Measurements from ENCODE around the gene SUSD3. TPM values are rescaled to one million over a fixed set of nuclear protein-coding genes. Genes with fewer than 3 reads are reported as not detected.
A peak's percentile ranks its signal among the peaks of the same experiment; 100 is the strongest.

Gene SUSD3
- total RNA-seq, 2 experiments from 2014 or later = 34.6 to 36.7 TPM

- Mint-ChIP-seq H3K4me3 (no peak overlapping the region), H3K27me3 (no peaks in the 10 kb centered on the region), H3K27ac (peak overlapping the region; percentile 80), H3K4me1 (ENCODE audit: low read depth) (peaks cover 48% of the 10 kb centered on the region), H3K36me3 (ENCODE audit: low read depth) (peaks cover 8% of the 10 kb centered on the region), H3K9me3 (no peaks in the 10 kb centered on the region)
- peak; percentile 14 for ATAC-seq
- POLR2A ChIA-PET = interaction anchor here (0.9 to 1.7 kb wide), 8 partner anchors 11 to 416 kb away, joined by 3 to 5 read pairs (median 4); partner anchors contain the start of gene FAM120AOS
- intact Hi-C loops (cut with micrococcal nuclease) = no loop called here
- no peak for DNase-seq
- CTCF ChIA-PET = interaction anchor here (1.4 kb wide), 1 partner anchor 15 kb away, joined by 7 read pairs; no protein-coding TSS in a partner anchor
- TF ChIP-seq CTCF (IDR thresholded peaks at IDR 0.05) = no peak
These were observed 21.0 kb upstream of the SUSD3 start for GRCh38 chr9:93037476-93037971.

DNA sequence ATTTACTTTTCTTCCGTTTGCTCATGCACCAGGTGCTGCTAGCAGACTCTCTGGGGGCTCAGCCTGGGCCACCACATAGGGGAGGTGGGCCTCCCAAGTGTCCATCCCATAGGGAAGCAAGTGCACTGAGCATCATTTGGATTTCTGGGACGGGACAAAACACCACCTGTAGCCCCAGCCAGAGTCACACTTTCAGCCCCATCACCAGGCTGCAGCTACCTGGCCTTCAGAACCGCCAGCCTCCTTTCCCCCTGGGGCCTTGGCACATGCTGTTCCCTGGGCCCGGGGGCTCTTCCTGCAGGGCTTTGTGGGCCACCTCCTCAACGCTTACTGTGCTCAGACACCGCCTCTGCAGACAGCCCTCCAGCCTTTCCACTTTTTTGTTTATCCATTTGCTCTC lies 19.6 kb upstream of the SUSD3 start:
- intact Hi-C loops (cut with micrococcal nuclease) = no loop called here
- DNase-seq (no peak), ATAC-seq (no peak)
- no peak for TF ChIP-seq CTCF (IDR thresholded peaks at IDR 0.05)
- H3K27ac Mint-ChIP-seq = peak overlapping the region; percentile 28
- peaks cover 5% of the 10 kb centered on the region for H3K36me3 Mint-ChIP-seq (ENCODE audit: low read depth)
- H3K27me3 Mint-ChIP-seq = no peaks in the 10 kb centered on the region
- POLR2A ChIA-PET = interaction anchor here (1.1 to 2.5 kb wide), 6 partner anchors 10 to 19 kb away, joined by 3 to 8 read pairs (median 3); no protein-coding TSS in a partner anchor
- no peak overlapping the region for H3K4me3 Mint-ChIP-seq
- H3K9me3 Mint-ChIP-seq = no peaks in the 10 kb centered on the region
- H3K4me1 Mint-ChIP-seq (ENCODE audit: low read depth) = peaks cover 55% of the 10 kb centered on the region
- CTCF ChIA-PET = interaction anchor here (2.9 kb wide), 1 partner anchor 11 kb away, joined by 7 read pairs; no protein-coding TSS in a partner anchor

- no peak overlapping the region for H3K4me3 Mint-ChIP-seq
- H3K4me1 Mint-ChIP-seq (ENCODE audit: low read depth) = peaks cover 56% of the 10 kb centered on the region
- ATAC-seq (no peak), DNase-seq (no peak)
- H3K9me3 Mint-ChIP-seq = no peaks in the 10 kb centered on the region
- ChIA-PET CTCF (interaction anchor here (1.2 to 2.9 kb wide), 2 partner anchors 11 to 21 kb away, joined by 3 to 7 read pairs; no protein-coding TSS in a partner anchor), POLR2A (interaction anchor here (1.1 to 2.5 kb wide), 7 partner anchors 10 to 80 kb away, joined by 3 to 8 read pairs (median 3); no protein-coding TSS in a partner anchor)
- H3K36me3 Mint-ChIP-seq (ENCODE audit: low read depth) = peaks cover 5% of the 10 kb centered on the region
- no peak for TF ChIP-seq CTCF (IDR thresholded peaks at IDR 0.05)
- peak overlapping the region; percentile 28 for H3K27ac Mint-ChIP-seq
- intact Hi-C loops (cut with micrococcal nuclease) = no loop called here
- no peaks in the 10 kb centered on the region for H3K27me3 Mint-ChIP-seq
These were observed 19.0 kb upstream of the SUSD3 start for GRCh38 chr9:93039456-93039855.

DNA sequence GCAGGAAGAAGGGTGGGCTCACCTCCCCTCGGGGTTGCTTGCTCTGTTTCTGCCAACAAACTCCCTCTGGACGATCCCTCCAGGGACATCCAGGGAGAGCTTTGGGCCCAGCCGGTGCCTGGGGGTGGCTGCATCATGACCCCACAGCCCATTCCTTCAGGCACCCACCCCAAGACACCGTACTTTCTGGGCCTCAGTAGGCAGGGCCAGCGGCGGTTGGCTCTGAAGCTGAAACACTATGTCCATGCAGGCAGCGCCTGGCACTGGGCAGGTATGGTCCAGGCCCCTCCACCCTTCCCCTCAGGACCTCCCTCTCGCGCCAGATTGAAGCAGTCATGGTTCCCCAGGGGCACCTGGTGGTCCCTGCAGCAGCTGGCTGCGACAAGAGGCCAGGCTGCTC lies 18.5 kb upstream of the SUSD3 start:
- Mint-ChIP-seq H3K27ac (peak overlapping the region; percentile 27), H3K36me3 (ENCODE audit: low read depth) (peaks cover 5% of the 10 kb centered on the region), H3K4me3 (no peak overlapping the region), H3K4me1 (ENCODE audit: low read depth) (peaks cover 56% of the 10 kb centered on the region), H3K9me3 (no peaks in the 10 kb centered on the region), H3K27me3 (no peaks in the 10 kb centered on the region)
- intact Hi-C loops (cut with micrococcal nuclease) = no loop called here
- no peak for TF ChIP-seq CTCF (IDR thresholded peaks at IDR 0.05)
- ChIA-PET POLR2A (interaction anchor here (1.2 to 2.5 kb wide), 6 partner anchors 10 to 79 kb away, joined by 3 to 8 read pairs (median 6); no protein-coding TSS in a partner anchor), CTCF (interaction anchor here (1.2 to 2.9 kb wide), 2 partner anchors 10 to 21 kb away, joined by 3 to 7 read pairs; no protein-coding TSS in a partner anchor)
- ATAC-seq (no peak), DNase-seq (no peak)

- ChIA-PET CTCF (interaction anchor here (1.2 to 2.9 kb wide), 3 partner anchors 10 to 20 kb away, joined by 3 to 7 read pairs (median 4); no protein-coding TSS in a partner anchor), POLR2A (interaction anchor here (1.2 to 2.5 kb wide), 5 partner anchors 9 to 79 kb away, joined by 3 to 8 read pairs (median 6); no protein-coding TSS in a partner anchor)
- H3K4me3 Mint-ChIP-seq = no peak overlapping the region
- intact Hi-C loops (cut with micrococcal nuclease) = no loop called here
- DNase-seq = no peak
- TF ChIP-seq CTCF (IDR thresholded peaks at IDR 0.05) = no peak
- no peaks in the 10 kb centered on the region for H3K9me3 Mint-ChIP-seq
- no peaks in the 10 kb centered on the region for H3K27me3 Mint-ChIP-seq
- H3K4me1 Mint-ChIP-seq (ENCODE audit: low read depth) = peaks cover 56% of the 10 kb centered on the region
- peak overlapping the region; percentile 27 for H3K27ac Mint-ChIP-seq
- H3K36me3 Mint-ChIP-seq (ENCODE audit: low read depth) = peaks cover 5% of the 10 kb centered on the region
- ATAC-seq = no peak
These were observed 18.1 kb upstream of the SUSD3 start for GRCh38 chr9:93040409-93040808.

Data from activated CD8-positive, alpha-beta T cell treated with anti-CD3 and anti-CD28 coated beads for 36 hours (primary cell).